VCaP (cell line): ENCODE results near the gene CHRNB4.

Experiments
- H3K27ac ChIP-seq: fragments of 450-650 bp; 2 replicates; pipeline ENCODE4 v1.5.1; 2017
- TF ChIP-seq, protein P1 (sequence below): fragments of 450-650 bp; conservative IDR thresholded peaks from 2 replicates; pipeline ENCODE4 v1.5.1; 2017; ENCODE audit warnings: mild to moderate bottlenecking, moderate library complexity

CHRNB4 gene

DNA sequence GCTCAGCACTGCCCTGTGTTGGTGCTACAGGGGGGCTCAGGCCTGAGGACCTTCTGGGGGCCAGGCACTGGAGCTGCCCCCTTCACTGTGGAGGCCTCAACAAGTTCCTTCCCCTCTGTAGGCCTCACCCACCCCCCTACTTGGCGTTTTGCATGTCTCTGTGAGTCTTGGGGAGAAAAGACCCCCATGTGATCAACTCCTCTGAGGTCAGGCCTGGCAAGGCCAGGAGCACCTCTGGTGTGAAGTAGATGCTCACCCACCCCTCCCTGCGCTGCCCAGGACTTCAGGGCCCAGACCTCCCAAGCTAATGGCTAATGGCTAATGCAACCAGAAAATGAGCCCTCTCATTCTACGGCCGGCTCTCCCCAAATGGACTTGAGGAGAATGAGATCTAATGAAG is 34.2 kb upstream of the CHRNB4 start:
- H3K27ac ChIP-seq = no peak overlapping the region
- TF ChIP-seq, protein P1, sequence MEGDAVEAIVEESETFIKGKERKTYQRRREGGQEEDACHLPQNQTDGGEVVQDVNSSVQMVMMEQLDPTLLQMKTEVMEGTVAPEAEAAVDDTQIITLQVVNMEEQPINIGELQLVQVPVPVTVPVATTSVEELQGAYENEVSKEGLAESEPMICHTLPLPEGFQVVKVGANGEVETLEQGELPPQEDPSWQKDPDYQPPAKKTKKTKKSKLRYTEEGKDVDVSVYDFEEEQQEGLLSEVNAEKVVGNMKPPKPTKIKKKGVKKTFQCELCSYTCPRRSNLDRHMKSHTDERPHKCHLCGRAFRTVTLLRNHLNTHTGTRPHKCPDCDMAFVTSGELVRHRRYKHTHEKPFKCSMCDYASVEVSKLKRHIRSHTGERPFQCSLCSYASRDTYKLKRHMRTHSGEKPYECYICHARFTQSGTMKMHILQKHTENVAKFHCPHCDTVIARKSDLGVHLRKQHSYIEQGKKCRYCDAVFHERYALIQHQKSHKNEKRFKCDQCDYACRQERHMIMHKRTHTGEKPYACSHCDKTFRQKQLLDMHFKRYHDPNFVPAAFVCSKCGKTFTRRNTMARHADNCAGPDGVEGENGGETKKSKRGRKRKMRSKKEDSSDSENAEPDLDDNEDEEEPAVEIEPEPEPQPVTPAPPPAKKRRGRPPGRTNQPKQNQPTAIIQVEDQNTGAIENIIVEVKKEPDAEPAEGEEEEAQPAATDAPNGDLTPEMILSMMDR = no peak

DNA sequence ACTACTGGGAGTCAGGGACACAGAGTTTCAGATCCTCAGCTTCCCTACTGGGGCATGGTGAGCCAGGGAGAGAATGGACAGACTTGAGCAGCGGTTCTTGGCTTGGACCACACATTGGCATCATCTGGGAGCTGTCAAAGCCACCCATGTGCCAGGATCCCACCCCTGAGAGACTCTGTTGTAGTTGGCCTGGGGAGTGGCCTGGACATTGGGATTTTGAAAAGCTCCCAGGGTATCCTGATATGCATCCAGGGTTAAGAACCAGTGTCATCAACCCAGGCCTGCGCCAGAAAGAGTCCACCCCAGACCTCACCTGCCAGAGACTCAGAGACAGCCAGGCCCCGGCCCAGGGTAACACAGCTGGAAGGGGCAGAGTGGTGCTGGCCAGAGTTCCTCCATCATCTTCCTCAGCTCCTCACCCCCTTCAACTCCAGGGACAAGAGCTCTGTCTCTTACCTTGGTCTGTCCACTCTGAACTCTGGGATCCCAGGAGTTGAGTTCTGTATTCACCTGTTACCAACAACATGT is 33.0 kb upstream of the CHRNB4 start:
- TF ChIP-seq, protein P1 = no peak
- H3K27ac ChIP-seq = no peak overlapping the region

DNA sequence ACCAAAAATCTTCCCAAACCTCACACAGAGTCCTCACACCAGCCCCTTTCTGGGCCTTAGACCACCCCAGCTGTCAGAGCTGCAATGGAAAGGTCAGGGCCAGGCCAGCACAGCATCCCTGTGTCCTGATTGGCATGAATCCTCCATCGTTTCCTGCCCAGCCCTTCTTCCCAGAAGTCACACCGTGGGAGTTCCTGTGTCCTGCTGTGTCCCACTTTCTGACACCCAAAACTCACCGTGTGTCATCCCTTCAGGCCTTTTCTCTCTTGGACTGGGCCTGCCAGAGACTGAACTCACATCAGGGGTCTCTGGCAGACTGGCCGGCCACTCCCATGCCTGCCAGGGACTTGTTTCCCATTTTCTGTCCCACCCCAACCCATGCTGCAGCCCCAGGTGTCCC is 32.5 kb upstream of the CHRNB4 start:
- TF ChIP-seq, protein P1 = no peak
- no peak overlapping the region for H3K27ac ChIP-seq

DNA sequence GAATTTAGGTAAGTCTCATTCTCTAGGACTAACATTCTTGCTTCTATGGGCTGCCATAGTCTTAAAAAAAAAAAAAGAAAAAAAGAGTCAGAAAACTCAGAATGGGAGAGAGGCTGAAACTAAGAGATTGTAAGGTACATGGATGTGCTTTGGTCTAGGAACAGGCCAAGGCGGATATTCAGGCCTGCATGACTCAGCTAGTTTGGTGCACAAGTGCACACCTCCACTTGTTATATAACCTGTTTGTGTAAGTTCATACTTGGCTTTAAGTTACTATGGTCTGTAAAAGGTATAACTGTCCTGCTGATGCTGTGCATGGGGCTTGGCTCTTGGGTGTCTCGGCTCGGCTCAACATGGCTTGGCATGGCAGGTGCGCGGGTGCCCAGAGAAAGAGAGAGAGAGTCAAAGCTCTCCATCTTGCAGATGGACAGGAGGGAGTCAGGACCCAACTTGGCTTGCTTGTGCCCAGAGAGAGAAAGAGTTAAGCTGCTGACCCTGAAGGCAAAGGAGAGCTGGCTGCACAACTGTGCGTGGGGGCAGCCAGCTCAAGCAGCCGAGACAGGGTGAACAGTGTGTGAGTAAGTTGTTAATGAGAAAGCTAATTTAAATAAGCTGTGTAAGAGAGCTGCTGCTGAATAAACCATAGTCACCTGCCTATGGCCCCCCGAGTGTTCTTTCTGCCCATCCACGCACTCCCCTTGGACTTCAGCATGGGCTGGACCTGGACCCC is 31.4 kb upstream of the CHRNB4 start:
- H3K27ac ChIP-seq = no peak overlapping the region
- TF ChIP-seq, protein P1 = no peak

DNA sequence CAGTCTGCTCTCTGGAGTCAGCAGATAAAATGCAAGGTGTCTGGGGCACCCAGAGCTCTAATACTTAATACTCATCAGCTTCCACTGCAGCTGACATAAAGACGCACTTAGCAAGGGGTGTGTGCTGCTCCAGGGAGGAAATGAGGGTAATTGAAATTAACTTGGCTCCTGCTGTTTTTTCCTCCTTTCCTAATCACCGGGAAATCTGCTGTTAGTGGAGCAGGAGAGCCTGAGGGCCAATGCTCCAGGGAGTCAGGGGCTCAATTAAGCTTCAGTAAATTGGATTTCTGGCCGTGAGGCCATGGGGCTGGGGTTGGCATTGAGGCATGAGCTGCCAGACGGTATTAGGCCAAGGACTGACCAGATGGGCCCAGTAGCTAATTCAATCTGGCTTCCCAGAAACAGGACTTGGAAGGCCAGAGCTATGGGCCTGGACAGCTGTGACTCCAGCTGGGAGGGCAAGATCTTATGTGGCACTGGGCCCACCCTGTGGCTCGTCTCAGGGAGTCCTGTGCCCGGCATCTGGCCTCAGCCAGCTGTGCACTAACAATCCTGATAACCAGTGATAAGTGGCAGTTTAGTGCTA is 30.7 kb upstream of the CHRNB4 start:
- TF ChIP-seq, protein P1 = no peak
- H3K27ac ChIP-seq = no peak overlapping the region

DNA sequence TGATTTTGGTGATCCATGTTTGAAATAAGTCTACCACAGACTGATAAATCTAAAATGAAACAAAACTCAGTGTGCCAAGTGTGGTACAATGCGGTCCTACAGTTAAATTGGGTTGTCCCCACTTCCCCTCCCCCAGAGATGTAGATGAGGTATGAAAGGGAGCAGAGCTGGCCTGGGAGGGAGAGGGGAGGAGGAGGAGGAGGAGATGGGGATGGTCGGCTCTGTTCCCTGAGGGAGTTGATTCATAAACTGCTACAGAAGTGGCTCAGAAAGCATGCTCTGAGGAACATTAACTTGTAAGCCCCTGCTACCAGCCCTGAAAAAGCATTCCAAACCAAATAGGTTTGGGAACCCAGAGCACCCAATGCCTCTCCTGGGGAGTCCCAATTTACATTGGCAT is 28.0 kb upstream of the CHRNB4 start:
- no peak overlapping the region for H3K27ac ChIP-seq
- TF ChIP-seq, protein P1 = no peak

DNA sequence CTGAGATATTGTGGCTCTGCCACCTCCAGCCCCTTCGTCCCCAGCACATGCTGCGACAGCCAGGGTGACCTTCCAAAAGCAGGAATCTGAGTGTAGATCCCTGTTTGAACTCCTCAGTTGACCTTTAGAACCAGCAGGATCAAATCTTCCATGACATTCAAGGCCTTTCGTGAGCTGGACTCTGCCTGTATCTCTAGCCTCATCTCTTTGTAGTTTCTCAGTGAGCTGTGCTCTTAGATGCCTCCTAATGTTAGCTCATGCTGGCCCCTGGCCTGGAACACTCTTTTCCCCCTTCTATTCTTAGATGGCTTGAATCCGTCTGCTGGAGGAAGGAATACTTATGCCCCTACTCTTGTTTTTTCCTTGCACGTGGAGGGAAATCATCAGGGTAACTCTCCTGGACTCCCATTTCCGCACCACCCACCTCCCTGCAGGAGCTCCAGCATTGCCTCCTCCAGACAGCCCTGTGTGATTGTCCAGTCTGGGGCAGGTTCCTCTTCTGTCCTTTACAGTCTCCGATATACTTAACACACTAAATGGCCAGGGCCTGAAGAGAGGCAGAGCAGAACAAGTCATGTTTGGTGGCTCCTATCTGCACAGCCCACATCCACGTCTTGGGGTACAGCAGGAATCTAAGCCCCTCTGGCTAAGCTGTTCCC is 26.7 kb upstream of the CHRNB4 start:
- H3K27ac ChIP-seq = no peak overlapping the region
- TF ChIP-seq, protein P1 = no peak
